T-helper 9 cell (primary cell): Measurements from ENCODE around the gene DBH.

Source experiments
- DNase-seq: peaks from one replicate; pipeline ENCODE4 v3.0.0-alpha.2; 2020

Gene DBH

DNA sequence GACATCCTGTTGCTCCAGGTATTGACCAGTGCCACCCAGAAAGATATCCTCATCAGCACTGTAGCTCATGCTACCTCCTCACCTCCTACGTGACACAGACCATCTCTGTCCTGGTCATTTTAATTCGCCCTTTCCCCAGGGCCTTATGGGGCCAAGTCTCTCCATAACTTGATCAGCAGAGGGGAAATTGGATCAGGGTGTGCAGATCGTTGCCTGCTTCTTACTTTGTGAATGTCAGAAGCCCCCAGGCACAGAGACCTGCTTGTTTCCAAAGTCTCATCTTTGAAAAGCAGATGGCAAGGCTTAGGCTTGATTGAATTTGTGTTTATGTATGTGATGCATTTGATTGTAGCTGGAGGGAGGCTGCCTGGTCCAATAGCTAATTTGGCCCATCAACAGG lies 8.8 kb upstream of the DBH start:
- DNase-seq, result no peak

- no peak for DNase-seq
Observed at GRCh38 chr9:133628766-133629165, 7.4 kb upstream of the DBH start.

- no peak for DNase-seq
Observed at GRCh38 chr9:133629221-133630110, 6.7 kb upstream of the DBH start.

DNA sequence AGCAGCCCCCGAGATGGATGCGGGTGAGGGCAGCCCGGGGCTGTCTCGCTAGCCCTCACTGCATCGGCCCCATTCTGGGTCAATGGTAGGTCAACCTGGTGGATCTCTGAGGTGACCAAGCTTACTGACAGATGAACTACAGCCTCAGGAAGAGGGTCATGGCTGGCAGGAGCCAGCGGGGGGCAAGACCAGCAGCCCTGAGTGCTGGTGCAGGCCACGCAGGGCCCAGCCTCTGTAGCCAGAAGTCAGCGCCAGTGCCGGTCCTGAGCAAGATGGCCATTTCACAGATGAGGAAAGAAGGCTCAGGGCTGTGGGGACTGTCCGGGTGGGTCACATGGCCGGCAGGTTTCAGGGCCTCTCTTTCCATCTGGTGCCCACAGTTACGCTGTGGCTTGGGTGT lies 5.1 kb upstream of the DBH start:
- DNase-seq, result no peak

GRCh38 chr9:133632806-133633680 lies 3.1 kb upstream of the DBH start:
- DNase-seq, result no peak

- DNase-seq, result no peak
Observed at GRCh38 chr9:133633681-133634080, 2.5 kb upstream of the DBH start.

- DNase-seq, result no peak
Observed at GRCh38 chr9:133634081-133634691, 2.0 kb upstream of the DBH start.

GRCh38 chr9:133635098-133635497 lies 1.1 kb upstream of the DBH start:
- DNase-seq, result no peak

- no peak for DNase-seq
Observed at GRCh38 chr9:133636902-133637301, 739 bp downstream of the DBH start.

- DNase-seq, result no peak
Observed at GRCh38 chr9:133637451-133638055, 1.4 kb downstream of the DBH start.

DNA sequence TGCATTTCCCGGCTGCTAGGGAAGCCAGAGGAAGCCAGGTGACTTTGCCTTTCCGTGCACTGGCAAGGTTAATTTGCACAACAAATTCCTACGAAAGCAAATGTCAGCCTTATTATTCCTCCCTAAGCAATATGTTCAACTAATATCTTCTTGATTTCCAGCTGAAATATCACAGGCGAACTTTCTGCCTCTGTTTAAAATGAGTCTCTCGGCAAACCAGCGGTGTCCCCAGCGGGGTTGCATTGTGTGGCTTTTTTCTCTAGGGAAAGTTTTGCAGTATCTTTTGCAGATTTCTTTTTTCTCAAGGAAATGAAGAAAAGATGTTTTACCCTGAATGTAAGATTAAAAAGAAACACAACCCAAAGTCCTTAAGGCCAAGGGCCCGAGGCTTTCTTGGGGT lies 1.9 kb downstream of the DBH start:
- DNase-seq, result no peak

- DNase-seq, result no peak
Observed at GRCh38 chr9:133638711-133639110, 2.5 kb downstream of the DBH start.

- no peak for DNase-seq
Observed at GRCh38 chr9:133639613-133640012, 3.5 kb downstream of the DBH start.

GRCh38 chr9:133640160-133640559 lies 4.0 kb downstream of the DBH start:
- DNase-seq, result no peak

GRCh38 chr9:133640580-133641395 lies 4.6 kb downstream of the DBH start:
- DNase-seq, result no peak

- DNase-seq, result no peak
Observed at GRCh38 chr9:133641396-133641655, 5.2 kb downstream of the DBH start.

GRCh38 chr9:133641861-133642595 lies 5.9 kb downstream of the DBH start:
- DNase-seq, result no peak

GRCh38 chr9:133642708-133643361 lies 6.7 kb downstream of the DBH start:
- DNase-seq, result no peak

GRCh38 chr9:133643362-133643755 lies 7.2 kb downstream of the DBH start:
- no peak for DNase-seq

DNA sequence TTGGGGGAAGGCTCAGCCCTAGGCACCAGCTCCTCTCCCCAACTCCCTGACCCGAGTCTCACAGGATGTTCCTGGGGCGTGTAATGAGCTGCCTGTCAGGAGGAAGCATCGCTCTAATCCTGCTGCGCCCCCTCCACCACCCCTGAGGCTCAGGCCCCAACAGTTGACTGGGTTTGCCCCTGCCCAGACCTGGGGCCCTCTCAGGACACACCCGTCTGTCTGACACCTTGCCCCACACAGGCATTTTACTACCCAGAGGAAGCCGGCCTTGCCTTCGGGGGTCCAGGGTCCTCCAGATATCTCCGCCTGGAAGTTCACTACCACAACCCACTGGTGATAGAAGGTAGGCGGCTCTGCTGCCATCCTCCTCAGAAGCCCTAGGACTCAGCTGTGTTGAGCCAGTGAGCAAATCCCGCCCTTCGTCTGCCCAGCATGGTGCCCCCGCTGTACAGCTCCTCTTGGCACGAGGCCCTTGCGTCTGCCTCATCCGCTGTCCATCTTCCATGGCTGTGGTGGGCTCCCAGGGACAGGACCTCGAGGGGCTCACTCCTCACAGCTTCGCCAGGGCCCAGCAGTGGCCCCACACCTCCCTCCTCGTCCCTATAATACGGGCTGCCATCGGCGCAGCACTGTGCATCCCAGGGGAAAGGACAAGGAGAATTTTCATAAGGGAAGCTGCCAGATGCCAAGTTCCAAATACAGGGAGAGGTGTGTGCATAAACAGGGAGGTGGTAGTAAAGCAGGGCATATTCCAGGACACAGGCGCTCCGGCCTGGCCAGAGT lies 8.0 kb downstream of the DBH start:
- DNase-seq, result no peak
